PFSK-1 (cell line): ENCODE measurements around the gene AMIGO2.

Experiments used
- FOXP2 ChIP-seq: optimal IDR thresholded peaks from 2 replicates; pipeline ENCODE3; 2011; ENCODE audit warnings: borderline replicate concordance, control low read depth, inconsistent platforms; ENCODE audit not compliant: insufficient read depth; ENCODE audit errors: extremely low read length, extremely low read depth
- POLR2AphosphoS5 ChIP-seq: IDR thresholded peaks from 2 replicates; pipeline ENCODE4 v1.6.1; 2012; ENCODE audit warnings: low read depth, mild to moderate bottlenecking, control low read depth, low read length, moderate library complexity
- REST ChIP-seq, 2 experiments: IDR thresholded peaks; 2 replicates each; pipeline versions ENCODE4 v1.6.1 to v1.8.0; 2011 to 2012; ENCODE audit warnings: low read depth in 2 of 2, low read length in 2 of 2, control low read depth in 1 of 2, inconsistent platforms in 1 of 2, mild to moderate bottlenecking in 1 of 2, moderate library complexity in 1 of 2; ENCODE audit not compliant: insufficient read depth in 1 of 2

GRCh38 chr12:47071241-47071852, 8.4 kb downstream of the AMIGO2 start:
- TF ChIP-seq POLR2AphosphoS5 (no peak), REST (IDR thresholded peaks at IDR 0.05; ENCODE audit: insufficient read depth in 1 of 2, low read depth in 2 of 2, low read length in 2 of 2) (no peak), FOXP2 (no peak)
